Peyer's patch (tissue), 4 donors: Measurements from ENCODE around the gene SLC7A4.

Experiments
- POLR2A ChIP-seq, 2 donors: fragments of 450-650 bp; IDR thresholded peaks; one replicate each; pipeline ENCODE4 v1.5.1; 2017; ENCODE audit warnings: antibody characterized with exemption in 2 of 2, mild to moderate bottlenecking in 2 of 2, moderate library complexity in 2 of 2
- TF ChIP-seq, protein P1 (sequence below), 6 experiments: fragments of 450-650 bp in 4 of 6; fragments of 200-600 bp in 2 of 6; sonication (generic) in 1 of 6; IDR thresholded peaks; one replicate each; pipeline ENCODE4 v1.5.1; 2017 to 2019; ENCODE audit warnings: antibody characterized with exemption in 6 of 6, mild to moderate bottlenecking in 3 of 6, moderate library complexity in 1 of 6

DNA sequence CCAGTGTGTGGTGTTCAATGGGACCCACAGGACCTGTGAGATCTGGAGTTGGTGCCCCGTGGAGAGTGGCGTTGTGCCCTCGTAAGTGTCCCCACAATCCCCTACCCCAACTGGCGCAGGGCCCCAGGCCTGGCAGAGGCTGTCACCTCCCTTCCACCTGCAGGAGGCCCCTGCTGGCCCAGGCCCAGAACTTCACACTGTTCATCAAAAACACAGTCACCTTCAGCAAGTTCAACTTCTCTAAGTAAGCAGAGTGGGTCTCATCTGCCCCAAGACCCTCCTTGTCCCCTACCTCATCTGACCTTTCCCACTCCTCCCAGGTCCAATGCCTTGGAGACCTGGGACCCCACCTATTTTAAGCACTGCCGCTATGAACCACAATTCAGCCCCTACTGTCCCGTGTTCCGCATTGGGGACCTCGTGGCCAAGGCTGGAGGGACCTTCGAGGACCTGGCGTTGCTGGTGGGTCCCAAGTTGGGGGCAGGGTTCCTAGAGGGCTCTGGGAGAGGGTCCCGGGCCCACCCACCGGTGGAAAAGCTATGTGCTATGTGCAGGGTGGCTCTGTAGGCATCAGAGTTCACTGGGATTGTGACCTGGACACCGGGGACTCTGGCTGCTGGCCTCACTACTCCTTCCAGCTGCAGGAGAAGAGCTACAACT is 9.3 kb downstream of the SLC7A4 start:
- TF ChIP-seq, protein P1, sequence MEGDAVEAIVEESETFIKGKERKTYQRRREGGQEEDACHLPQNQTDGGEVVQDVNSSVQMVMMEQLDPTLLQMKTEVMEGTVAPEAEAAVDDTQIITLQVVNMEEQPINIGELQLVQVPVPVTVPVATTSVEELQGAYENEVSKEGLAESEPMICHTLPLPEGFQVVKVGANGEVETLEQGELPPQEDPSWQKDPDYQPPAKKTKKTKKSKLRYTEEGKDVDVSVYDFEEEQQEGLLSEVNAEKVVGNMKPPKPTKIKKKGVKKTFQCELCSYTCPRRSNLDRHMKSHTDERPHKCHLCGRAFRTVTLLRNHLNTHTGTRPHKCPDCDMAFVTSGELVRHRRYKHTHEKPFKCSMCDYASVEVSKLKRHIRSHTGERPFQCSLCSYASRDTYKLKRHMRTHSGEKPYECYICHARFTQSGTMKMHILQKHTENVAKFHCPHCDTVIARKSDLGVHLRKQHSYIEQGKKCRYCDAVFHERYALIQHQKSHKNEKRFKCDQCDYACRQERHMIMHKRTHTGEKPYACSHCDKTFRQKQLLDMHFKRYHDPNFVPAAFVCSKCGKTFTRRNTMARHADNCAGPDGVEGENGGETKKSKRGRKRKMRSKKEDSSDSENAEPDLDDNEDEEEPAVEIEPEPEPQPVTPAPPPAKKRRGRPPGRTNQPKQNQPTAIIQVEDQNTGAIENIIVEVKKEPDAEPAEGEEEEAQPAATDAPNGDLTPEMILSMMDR (IDR thresholded peaks at IDR 0.05) = no peak
- TF ChIP-seq POLR2A (IDR thresholded peaks at IDR 0.05) = no peak
